NCI-H82 (cell line): Measurements from ENCODE around the gene CTDP1.
A peak's percentile ranks its signal among the peaks of the same experiment; 100 is the strongest.

ENCODE experiments used
- DNase-seq: peaks from one replicate; lab custom pipeline; 2025; lab: John Stamatoyannopoulos, UW

The CTDP1 gene

DNA sequence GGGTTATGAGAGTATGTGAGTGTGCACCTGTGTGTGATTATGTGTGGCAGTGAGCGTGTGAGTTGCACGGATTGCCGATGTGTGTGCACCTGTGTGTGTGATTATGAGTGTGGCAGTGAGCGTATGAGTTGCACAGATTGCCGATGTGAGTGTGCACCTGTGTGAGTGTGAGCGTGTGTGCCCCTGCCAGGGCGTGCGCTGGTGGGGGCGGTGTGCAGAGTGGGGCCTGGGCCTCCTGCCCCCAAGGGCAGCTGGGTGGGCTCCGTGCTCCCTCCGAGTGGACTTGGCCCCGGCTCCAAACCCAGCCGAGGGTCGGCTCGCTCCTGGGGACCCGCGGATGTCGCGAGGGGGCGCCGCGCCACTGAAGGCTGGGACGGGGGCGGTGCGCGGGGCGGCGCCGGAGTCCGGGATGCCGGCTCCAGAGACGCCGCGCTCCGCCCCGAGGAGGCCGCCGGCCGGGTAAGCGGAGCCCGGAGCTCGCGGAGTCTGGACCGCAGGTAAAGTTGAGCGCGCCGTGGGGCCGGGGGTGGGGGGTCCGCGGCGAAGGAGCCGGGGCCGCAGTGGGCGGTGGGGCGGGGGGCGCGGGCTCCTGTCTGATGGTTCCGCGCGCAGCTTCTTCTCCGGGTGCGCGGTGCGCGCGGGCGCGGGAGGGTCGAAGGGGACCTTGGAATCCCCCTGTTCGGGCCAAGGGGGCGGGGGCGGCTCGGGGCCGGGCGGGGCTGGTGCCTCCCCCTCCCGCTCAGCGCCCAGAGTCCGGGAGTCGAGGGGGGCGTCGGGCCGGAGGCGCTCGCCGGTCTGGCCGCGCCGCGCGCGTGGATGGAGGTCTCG lies 118.1 kb downstream of the CTDP1 start, which contains the start of gene KCNG2:
KCNG2 (plus strand) TSS at position 421 of the 828 bp plus-strand sequence. CDS start 65,730 bp downstream, outside the sequence.
- peak; percentile 27 for DNase-seq

DNA sequence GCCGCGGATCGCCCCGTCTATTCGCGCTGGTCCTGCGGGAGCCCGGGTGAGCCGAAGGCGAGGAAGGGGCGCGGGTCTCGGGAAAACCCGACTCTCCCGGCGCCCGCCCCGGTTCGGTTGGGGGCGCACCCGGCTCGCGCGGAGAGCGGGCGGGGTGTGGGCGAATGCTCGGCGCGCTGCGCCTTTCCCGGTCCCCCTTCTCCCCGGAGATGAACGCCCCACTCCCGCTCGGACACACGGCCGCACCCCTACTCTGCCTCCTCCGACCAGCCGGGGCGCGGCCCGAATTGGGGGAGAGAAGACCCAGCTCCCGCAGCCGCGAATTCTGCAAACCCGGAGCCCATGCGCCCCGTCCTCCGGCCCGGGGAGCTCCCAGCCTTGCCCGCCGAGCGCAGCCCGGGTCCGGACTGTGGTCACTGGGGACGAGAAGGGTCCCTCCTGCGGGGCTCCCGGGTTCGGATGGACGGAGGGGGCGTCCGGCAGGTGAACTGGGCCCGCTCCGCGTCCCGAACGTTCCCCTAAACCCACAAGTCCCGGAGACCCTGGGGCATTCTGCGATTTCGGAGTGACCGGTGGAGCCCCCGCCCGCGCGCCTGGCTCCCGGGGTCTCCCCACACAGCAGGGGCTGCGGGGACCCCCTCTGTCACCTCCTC lies 118.9 kb downstream of the CTDP1 start:
- no peak for DNase-seq

DNA sequence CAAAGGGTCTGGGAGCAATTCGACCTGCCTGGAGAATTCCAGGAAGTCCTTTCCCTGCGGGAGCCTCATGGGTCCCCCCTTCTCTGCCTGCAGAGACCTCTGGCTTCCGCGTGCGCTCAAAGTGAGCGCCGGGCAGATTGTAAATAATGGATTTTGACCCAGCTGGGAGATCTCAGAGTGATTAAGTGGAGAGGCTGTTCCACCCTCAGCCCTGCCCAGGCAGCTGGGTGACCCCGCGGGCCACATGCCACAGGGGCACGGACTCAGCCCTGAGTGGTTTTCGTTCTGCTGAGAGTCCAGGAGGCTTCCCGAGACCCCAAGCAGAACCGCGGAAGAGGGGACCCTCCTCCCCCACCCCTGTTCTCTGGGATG lies 119.4 kb downstream of the CTDP1 start:
- peak; percentile 16 for DNase-seq

- no peak for DNase-seq
These were observed 120.2 kb downstream of the CTDP1 start for GRCh38 chr18:79799619-79800370.

DNA sequence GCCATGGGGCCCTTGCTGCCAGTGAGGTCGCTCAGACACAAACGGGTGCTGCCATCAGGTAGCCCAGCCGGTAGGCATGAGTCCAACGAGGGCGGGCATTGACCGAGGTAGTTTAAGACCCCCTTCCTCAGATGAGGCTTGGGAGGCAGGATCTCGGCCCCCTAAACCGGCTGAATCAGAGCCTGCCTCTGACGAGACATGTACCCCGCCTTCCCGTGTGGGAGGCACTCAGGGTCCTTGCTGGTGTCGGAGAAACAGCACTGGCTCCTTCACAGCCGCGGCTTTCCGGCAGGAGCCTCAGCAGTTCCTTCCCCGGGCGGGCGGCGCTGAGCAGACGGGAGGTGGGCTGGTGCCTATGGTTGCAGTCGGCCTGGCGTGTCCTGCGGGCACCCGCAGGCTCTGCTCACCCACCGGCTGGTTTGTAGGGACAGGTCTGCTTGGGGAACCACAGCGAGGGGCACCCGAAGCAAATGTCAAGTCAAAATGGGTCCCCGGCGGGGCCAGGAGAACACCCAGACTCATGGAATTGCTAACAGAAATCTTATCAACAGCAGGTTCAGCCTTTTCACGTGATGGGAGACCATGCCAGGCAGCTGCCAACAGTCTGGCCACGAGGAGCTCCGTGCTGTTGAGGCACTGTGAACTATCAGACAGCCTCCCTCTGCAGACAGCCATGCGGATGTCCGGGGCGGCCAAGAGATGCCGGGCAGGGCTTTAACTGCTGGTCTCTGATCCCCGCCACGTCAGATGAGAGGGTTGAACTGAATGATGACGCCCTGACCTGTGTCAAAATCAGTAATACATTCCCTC lies 121.0 kb downstream of the CTDP1 start:
- no peak for DNase-seq

DNA sequence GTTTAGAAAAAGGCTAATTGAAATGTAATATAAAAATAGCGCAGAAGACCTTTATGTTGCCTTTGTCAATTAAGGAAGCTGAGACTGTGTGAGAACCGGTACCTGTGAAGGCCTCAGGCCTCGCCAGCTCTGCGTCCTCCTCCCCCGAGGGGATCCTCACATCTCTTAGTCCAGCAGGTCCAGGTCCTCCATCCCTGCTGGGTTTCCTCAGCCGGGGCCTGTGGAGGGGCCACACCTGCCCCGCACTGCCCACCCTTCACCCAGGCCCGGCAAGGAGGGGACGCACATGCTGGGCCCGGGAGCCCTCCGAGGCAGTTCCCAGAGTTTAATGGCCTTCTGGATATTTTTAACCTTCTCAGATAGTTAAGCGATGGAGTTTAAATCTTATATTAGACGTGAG lies 121.6 kb downstream of the CTDP1 start:
- no peak for DNase-seq

GRCh38 chr18:79801641-79802040 lies 122.0 kb downstream of the CTDP1 start:
- no peak for DNase-seq

DNA sequence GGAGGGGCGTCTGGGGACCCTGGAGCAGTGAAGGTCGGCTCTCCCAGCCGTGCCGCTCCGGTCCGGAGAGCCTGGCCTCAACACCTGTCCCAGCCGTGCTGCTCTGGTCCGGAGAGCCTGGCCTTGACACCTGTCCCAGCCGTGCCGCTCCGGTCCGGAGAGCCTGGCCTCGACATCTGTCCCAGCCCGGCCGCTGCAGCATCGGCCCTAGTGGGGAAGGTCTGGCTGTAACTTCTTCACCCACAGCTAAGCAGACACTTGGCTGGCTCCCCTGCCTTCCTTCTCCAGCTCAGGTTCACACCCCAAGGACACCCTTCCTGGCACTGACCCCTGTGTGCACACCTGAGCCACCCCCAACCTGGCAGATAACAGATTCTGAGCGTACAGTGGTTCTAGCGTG lies 122.7 kb downstream of the CTDP1 start:
- DNase-seq = no peak

DNA sequence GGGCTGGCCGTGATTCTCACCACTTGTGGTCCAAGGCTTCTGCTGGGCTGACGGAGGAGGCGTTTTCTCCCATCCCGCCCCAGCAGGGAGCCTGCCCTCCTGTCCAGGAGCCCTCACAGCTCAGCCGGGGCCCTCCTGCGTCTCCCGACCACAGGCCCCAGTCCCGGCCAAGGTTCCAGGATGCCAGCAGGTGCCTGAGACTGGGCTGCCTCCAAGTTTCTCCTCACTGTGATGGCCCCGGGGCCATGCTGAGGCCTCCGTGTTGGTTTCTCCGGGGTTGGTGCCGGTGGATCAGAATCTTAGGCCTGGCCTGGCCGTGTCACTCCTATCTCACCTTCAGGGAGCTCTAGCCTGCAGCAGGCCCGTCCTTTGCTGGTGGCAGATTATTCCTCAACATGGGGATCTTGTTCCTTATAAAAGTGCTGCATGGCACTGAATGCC lies 124.0 kb downstream of the CTDP1 start:
- DNase-seq = no peak
